GM20000 (cell line): ENCODE measurements around the gene MACROH2A2.
"Not testable (repeated sequence)": the region's sequence is repeated elsewhere in the genome, so short reads cannot be mapped to it uniquely, and the experiment has no call there.

ENCODE experiments used
- DNase-seq: peaks from one replicate; pipeline ENCODE4 v3.0.0; 2012; ENCODE audit warnings: low spot score
- TF ChIP-seq, protein P1 (sequence below): IDR thresholded peaks from 2 replicates; pipeline ENCODE4 v1.5.1; 2012; ENCODE audit warnings: mild to moderate bottlenecking, control low read depth; ENCODE audit errors: extremely low read depth, missing control alignments

The MACROH2A2 gene

DNA sequence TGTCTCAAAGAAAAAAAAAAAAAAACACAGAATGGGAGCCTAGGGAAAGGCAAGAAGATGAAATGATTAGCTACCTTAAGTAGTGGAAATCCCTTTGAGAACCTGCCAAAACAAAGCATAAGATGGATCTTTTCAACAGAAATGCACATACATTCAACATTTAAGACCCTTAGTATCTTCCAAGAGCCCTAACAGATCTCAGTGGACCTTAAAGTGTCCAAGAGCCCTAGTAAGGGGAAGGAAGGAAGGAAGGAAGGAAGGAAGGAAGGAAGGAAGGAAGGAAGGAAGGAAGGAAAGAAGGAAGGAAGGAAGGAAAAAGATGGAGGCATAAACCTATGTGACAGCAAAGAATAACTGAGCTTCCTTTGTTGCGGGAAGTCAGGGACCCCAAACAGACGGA, 11.6 kb upstream of the MACROH2A2 start:
- TF ChIP-seq, protein P1, sequence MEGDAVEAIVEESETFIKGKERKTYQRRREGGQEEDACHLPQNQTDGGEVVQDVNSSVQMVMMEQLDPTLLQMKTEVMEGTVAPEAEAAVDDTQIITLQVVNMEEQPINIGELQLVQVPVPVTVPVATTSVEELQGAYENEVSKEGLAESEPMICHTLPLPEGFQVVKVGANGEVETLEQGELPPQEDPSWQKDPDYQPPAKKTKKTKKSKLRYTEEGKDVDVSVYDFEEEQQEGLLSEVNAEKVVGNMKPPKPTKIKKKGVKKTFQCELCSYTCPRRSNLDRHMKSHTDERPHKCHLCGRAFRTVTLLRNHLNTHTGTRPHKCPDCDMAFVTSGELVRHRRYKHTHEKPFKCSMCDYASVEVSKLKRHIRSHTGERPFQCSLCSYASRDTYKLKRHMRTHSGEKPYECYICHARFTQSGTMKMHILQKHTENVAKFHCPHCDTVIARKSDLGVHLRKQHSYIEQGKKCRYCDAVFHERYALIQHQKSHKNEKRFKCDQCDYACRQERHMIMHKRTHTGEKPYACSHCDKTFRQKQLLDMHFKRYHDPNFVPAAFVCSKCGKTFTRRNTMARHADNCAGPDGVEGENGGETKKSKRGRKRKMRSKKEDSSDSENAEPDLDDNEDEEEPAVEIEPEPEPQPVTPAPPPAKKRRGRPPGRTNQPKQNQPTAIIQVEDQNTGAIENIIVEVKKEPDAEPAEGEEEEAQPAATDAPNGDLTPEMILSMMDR, result no peak
- no peak for DNase-seq

DNA sequence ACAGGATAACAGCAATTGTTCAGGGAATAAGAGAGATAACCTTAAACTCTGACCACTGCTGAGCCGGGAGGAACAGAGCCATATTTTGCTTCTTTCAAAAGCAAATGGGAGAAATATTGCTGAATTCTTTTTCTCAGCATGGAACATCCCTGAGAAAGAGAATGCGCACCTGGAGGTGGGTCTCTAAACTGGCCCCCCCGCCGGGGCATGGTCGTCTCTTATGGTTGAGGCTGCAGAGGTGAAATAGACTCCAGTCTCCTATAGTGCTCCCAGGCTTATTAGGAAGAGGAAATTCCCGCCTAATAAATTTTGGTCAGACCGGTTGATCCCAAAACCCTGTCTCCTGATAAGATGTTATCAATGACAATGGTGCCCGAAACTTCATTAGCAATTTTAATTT, 10.9 kb upstream of the MACROH2A2 start:
- not testable (repeated sequence) for DNase-seq

DNA sequence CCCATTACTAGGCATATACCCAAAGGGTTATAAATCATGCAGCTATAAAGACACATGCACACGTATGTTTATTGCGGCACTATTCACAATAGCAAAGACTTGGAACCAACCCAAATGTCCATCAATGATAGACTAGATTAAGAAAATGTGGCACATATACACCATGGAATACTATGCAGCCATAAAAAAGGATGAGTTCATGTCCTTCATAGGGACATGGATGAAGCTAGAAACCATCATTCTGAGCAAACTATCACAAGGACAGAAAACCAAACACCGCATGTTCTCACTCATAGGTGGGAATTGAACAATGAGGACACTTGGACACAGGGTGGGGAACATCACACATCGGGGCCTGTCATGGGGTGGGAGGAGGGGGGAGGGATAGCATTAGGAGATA, 5.6 kb upstream of the MACROH2A2 start:
- not testable (repeated sequence) for DNase-seq

DNA sequence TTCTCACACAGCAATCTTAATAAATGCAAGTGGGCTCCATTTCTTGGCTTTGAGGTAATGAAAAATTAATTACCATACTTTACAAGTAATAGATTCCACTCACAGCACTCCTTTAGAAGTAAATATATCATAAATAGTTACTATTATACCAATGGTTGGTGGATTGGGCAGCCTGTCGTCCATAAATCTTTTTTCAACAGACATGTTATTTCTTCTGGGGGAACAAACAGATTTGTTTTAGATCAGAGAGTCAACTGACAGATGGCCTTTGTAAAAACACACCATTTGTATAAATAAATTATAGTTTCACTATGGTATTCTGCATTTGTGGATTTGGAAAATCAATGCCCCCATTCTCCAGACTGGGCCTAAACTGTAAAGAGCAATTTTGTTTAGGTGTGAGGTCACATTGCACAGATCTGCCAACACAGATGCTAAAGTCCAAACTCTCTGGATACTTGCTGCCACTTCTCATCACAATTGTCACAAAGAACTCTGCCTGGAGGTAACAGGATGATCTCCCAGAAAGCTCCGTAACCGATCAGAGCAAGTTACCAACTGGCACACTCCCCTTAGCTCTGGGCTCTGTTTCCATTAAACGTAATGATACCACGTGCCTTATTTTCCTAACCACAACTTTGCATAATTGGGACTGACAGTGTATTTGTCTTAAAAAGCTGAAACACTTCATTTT, 4.5 kb upstream of the MACROH2A2 start:
- TF ChIP-seq, protein P1, result no peak
- no peak for DNase-seq

DNA sequence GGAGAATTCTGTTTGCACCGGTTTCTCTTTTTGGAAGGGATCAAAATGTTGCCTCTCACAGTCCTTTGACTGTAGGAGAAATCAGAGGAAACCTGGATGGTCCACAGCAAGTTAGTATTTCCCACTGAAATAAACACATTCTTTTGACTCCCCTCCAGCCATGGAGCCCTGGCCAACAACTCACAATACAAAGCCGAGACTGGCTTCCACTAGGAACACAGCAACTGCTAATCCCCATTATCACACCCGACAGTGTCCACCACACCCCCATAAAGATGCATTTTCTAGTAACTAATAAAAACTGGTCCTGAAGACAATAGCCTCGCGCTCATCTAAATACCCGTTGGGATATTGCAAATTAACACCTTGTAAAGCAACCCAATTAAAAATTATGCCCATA, 798 bp upstream of the MACROH2A2 start:
- DNase-seq, result no peak
- TF ChIP-seq, protein P1, result no peak

DNA sequence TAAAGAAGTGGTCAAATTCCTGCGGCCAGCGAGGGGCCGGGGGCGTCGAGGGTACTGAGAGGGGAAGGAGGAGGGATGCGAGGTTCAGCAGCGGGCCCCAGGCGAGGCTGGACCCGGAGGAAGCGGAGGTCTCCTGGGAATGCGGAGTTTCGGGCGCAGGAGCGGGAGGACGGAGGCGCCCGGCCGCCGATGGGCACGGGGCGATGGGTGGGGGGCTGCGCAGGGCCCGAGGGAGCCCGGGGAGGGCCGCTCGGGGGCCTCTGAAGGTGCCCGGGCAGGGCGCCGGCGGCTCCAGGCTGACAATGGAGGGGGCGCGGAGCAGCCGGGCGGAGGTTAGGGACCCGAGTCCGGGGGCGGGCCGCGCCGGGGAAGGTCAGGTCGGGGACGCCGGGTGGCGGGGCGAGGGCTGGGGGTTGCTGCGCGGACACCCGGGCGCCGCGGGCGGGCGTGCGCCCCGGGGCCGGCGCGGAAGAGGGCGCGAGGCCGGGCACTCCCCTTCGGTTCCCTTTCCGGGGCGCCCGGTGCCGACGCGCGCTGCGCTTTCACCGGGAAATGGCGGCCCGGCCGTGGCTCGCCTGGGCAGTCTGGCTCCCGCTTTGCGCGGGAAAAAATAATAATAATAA, 683 bp downstream of the MACROH2A2 start:
- TF ChIP-seq, protein P1, result no peak
- peak; percentile 41 for DNase-seq

DNA sequence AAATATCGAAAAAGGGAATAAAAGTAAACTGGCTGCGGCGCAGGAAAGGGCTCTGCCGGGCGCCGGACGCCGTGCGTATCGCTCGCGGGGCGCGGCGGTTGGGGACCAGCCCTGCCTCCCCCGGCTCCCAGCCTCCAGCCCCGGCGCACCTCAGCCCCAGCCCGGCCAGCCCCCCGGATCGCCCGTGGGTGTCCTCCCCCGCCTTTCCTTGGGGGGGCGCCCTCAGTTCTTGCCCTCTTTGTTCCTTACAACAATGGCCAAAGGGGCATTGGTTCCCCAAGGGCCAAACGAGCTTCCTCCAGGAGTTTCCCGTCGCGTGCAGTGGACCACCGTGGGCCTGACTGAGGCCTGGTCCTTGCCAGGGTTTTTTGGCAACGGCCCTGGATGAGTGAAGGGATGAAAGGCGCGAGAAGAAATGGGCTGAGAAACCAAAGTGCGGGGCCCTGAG, 1.2 kb downstream of the MACROH2A2 start:
- DNase-seq, result no peak
- TF ChIP-seq, protein P1, result no peak

DNA sequence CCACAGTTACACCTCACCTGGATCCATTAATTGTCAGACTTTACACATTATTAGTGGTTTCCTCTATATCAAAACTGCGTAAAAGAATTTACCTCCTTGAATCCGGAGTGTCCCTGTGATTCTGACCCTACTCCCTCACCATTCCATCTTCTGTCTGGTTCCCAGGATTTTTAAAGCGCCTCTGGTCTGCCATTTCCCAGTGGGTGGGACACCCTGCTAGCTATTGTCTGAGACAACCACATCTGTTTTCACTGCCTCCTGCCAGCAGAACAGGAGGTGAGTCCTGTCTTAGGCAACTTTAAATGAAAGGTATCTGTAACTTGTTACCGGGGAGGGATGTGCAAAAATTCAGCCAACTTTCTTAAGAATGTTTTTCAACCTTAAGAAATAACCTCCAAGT, 2.3 kb downstream of the MACROH2A2 start:
- TF ChIP-seq, protein P1, result no peak
- no peak for DNase-seq
